Peyer's patch (tissue), 4 donors: ENCODE results near the gene MRPL43. TPM values are rescaled to one million over a fixed set of nuclear protein-coding genes. Genes with fewer than 3 reads are reported as not detected.
A peak's percentile ranks its signal among the peaks of the same experiment; 100 is the strongest.

Experiments
- DNase-seq, 3 donors: peaks; one replicate each; pipeline ENCODE4 v3.0.0-alpha.2; 2017 to 2019
- H3K27ac ChIP-seq, 4 donors: fragments of 200-600 bp; sonication (generic); one replicate each; pipeline ENCODE4 v1.5.1; 2016 to 2019
- H3K27me3 ChIP-seq, 2 donors: fragments of 200-600 bp; sonication (generic); one replicate each; pipeline ENCODE4 v1.5.1; 2019
- H3K36me3 ChIP-seq, 3 donors: fragments of 200-600 bp; sonication (generic); one replicate each; pipeline ENCODE4 v1.5.1; 2016 to 2019
- H3K4me1 ChIP-seq, 4 donors: fragments of 200-600 bp; sonication (generic); one replicate each; pipeline ENCODE4 v1.5.1; 2016 to 2019
- H3K4me3 ChIP-seq, 4 donors: fragments of 200-600 bp; sonication (generic); 1 replicate in 3 of 4; 2 replicates in 1 of 4; pipeline ENCODE4 v1.5.1; 2016 to 2019; ENCODE audit warnings: mild to moderate bottlenecking in 1 of 4
- H3K9me3 ChIP-seq, 4 donors: fragments of 200-600 bp; sonication (generic); one replicate each; pipeline ENCODE4 v1.5.1; 2016 to 2019; ENCODE audit warnings: mild to moderate bottlenecking in 1 of 4
- CTCF ChIP-seq, 6 experiments: fragments of 450-650 bp in 4 of 6; fragments of 200-600 bp in 2 of 6; sonication (generic) in 1 of 6; IDR thresholded peaks; one replicate each; pipeline ENCODE4 v1.5.1; 2017 to 2019; ENCODE audit warnings: antibody characterized with exemption in 6 of 6, mild to moderate bottlenecking in 3 of 6, moderate library complexity in 1 of 6
- POLR2A ChIP-seq, 2 donors: fragments of 450-650 bp; IDR thresholded peaks; one replicate each; pipeline ENCODE4 v1.5.1; 2017; ENCODE audit warnings: antibody characterized with exemption in 2 of 2, mild to moderate bottlenecking in 2 of 2, moderate library complexity in 2 of 2
- total RNA-seq, 4 donors: library from RNA; depleted of rRNA; stranded (reverse); fragments of >200 nt; gene quantifications; one replicate each; pipeline ENCODE4 v1.1.0, GENCODE V29; 2016

Gene MRPL43
- total RNA-seq, 4 donors from 2014 or later = 40.5 to 85.5 (median 61.7) TPM

DNA sequence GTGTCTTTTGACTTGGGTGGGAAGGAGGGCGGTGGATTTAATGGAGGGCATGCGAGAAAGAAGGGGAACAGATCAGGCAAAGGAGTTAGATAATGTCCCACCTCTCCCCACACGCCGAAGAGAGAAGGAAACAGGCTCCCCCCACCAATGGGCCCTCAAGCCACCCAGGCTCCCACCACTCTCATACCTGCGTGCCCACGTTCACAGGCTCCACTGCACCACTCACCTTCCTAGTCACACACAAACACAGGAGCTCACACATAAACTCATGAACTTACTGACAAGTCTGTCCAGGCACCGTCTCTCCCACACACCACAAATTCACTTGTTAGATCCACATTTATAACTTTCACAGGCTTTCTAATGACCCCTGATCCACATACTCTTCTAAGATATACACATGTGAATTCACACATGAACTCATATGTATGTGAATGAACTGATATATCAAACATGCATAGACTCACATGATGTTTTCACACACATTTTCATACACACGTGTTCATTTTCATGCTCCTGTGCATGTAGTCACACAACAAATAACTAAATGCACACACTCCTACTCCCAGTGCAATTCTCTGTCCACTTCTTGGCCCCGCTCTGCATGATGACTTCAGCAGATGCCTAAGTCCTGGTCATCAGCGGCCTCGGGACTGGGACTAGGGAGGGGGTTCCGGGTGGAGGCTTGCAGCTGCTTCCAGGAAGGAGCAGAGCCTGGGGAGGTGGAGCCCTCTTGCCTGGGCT lies 13.8 kb upstream of the MRPL43 start:
- Histone ChIP-seq H3K27ac (peak overlapping the region; percentile 95 to 100 (median 96)), H3K9me3 (no peaks in the 10 kb centered on the region), H3K4me3 (peak overlapping the region in 2 of 4 donors; percentile 81 to 96), H3K36me3 (peaks cover 0 to 28% (median 0%) of the 10 kb centered on the region in 3 donors), H3K4me1 (peaks cover 0 to 44% (median 13%) of the 10 kb centered on the region in 4 donors), H3K27me3 (no peaks in the 10 kb centered on the region)
- TF ChIP-seq CTCF (IDR thresholded peaks at IDR 0.05) = no peak
- peak in 1 of 2 donors; percentile 53 for TF ChIP-seq POLR2A (IDR thresholded peaks at IDR 0.05)
- peak; percentile 37 to 86 (median 67) for DNase-seq

DNA sequence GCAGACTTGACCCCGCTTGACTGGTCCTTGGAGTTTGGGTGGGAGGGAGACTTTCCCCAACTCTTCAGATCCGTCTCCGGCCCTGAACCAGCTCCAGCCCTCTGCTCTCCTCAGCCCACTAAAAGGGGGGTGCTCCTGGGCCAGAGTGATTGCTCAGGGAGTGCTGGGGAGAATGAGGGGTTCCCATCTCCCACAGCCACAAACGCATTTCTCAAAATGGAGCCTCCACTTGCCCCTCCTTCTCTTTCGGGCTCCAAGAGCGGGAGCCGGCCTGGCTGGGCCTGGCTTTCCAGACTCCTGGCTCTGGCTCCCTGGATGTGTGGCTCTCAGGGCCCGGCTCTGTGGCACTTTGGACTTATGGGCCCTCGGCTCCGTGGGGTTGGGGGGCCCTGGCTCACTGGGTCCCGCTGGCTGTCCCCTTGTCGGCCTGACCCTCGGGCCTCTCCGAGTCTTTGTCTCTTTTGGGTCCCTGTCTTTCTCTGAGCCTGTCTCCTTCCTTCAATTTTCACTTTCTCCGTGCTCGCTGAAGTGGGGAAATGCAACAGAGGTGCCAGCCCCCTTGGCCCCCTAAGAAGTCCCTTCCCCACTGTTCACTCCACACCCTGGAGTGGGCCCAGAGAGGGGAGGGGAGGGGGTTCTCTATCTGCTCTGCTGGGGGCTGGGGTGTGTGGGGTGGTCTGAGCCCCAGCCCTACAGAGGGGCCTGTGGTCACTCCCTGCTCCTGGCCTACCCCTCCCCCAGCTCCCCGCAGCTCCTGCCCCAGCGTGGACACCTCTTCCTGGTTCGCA lies 13.0 kb upstream of the MRPL43 start:
- no peak for TF ChIP-seq POLR2A (IDR thresholded peaks at IDR 0.05)
- no peak for TF ChIP-seq CTCF (IDR thresholded peaks at IDR 0.05)
- H3K9me3 ChIP-seq = no peaks in the 10 kb centered on the region
- H3K36me3 ChIP-seq = peaks cover 0 to 20% (median 0%) of the 10 kb centered on the region in 3 donors
- peak overlapping the region; percentile 95 to 100 (median 96) for H3K27ac ChIP-seq
- no peaks in the 10 kb centered on the region for H3K27me3 ChIP-seq
- H3K4me3 ChIP-seq = peak overlapping the region; percentile 75 to 96 (median 79)
- DNase-seq = no peak
- peaks cover 0 to 44% (median 13%) of the 10 kb centered on the region in 4 donors for H3K4me1 ChIP-seq

- Histone ChIP-seq H3K36me3 (peaks cover 0 to 14% (median 0%) of the 10 kb centered on the region in 3 donors), H3K27ac (peak within 1 kb of the TSS; percentile 95 to 100 (median 96)), H3K4me1 (peaks cover 0 to 44% (median 13%) of the 10 kb centered on the region in 4 donors), H3K27me3 (no peaks in the 10 kb centered on the region), H3K4me3 (peak within 1 kb of the TSS; percentile 75 to 96 (median 79)), H3K9me3 (no peaks in the 10 kb centered on the region)
- TF ChIP-seq CTCF (IDR thresholded peaks at IDR 0.05) (no peak), POLR2A (IDR thresholded peaks at IDR 0.05) (no peak)
- no peak for DNase-seq
These were observed 12.4 kb upstream of the MRPL43 start, which contains the start of gene LZTS2 for GRCh38 chr10:100999742-101000126. Gene LZTS2 (plus strand): TSS chr10:100999808. CDS start chr10:101002539, 2,731 bp downstream.

- no peaks in the 10 kb centered on the region for H3K27me3 ChIP-seq
- peak; percentile 71 to 89 (median 88) for DNase-seq
- H3K36me3 ChIP-seq = peaks cover 0 to 13% (median 0%) of the 10 kb centered on the region in 3 donors
- peak overlapping the region; percentile 95 to 100 (median 96) for H3K27ac ChIP-seq
- peak overlapping the region; percentile 75 to 96 (median 79) for H3K4me3 ChIP-seq
- peaks cover 0 to 44% (median 13%) of the 10 kb centered on the region in 4 donors for H3K4me1 ChIP-seq
- H3K9me3 ChIP-seq = no peaks in the 10 kb centered on the region
- TF ChIP-seq CTCF (IDR thresholded peaks at IDR 0.05) (peak; percentile 93 to 98 (median 96)), POLR2A (IDR thresholded peaks at IDR 0.05) (peak; percentile 46 to 47)
These were observed 11.9 kb upstream of the MRPL43 start for GRCh38 chr10:100998991-100999741.
